ENCODE results near the gene NDUFV3.

DNA sequence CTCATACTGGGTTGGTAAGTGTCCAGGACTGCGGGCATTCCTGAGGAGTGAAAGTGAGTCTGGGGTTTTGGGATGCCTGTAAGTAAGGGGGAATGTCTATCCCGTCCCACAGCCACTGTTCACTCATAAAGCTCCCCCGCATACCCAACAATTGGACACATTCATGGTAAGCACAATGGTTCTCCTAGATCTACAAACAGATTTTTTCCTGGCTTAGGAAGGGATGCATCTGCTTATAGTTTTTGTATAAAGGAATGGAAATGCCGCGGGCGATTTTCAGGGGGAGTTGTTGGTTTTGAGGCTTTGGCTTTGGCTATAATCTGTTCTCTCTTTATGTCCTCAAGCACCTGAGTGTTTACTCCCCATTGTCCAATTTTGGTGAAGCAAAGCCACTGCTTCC lies 25.2 kb downstream of the NDUFV3 start:
- TF ChIP-seq, protein P1, sequence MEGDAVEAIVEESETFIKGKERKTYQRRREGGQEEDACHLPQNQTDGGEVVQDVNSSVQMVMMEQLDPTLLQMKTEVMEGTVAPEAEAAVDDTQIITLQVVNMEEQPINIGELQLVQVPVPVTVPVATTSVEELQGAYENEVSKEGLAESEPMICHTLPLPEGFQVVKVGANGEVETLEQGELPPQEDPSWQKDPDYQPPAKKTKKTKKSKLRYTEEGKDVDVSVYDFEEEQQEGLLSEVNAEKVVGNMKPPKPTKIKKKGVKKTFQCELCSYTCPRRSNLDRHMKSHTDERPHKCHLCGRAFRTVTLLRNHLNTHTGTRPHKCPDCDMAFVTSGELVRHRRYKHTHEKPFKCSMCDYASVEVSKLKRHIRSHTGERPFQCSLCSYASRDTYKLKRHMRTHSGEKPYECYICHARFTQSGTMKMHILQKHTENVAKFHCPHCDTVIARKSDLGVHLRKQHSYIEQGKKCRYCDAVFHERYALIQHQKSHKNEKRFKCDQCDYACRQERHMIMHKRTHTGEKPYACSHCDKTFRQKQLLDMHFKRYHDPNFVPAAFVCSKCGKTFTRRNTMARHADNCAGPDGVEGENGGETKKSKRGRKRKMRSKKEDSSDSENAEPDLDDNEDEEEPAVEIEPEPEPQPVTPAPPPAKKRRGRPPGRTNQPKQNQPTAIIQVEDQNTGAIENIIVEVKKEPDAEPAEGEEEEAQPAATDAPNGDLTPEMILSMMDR (conservative IDR thresholded peaks at IDR 0.05), result no peak
- TF ChIP-seq ZFX (IDR thresholded peaks at IDR 0.05), result no peak

All from C4-2B (cell line).